CD4-positive, alpha-beta T cell (primary cell): Measurements from ENCODE around the gene LPP. TPM values are rescaled to one million over a fixed set of nuclear protein-coding genes. Genes with fewer than 3 reads are reported as not detected.

Source experiments
- ATAC-seq: fragments of 200-7000 bp; cut with Tn5 transposase; one replicate; pipeline ENCODE4 v1.10.0; 2022; ENCODE audit warnings: mild to moderate bottlenecking; ENCODE audit not compliant: poor library complexity
- CTCF ChIA-PET: fragments of 350-600 bp; sonication (Branson Sonifier 250); formaldehyde crosslinking; loops from one replicate; lab custom pipeline; 2021; ENCODE audit warnings: antibody characterized with exemption, inconsistent platforms; lab: Charles Lee
- POLR2A ChIA-PET: fragments of 350-600 bp; sonication (Branson Sonifier 250); formaldehyde crosslinking; loops from one replicate; lab custom pipeline; 2021; ENCODE audit warnings: antibody characterized with exemption, inconsistent platforms; lab: Charles Lee
- DNase-seq, 14 experiments: peaks; one replicate each; pipeline ENCODE4 v3.0.0-alpha.2; 2013 to 2020; ENCODE audit warnings: mixed read lengths in 2 of 14
- H3K27ac ChIP-seq, 2 donors: one replicate each; pipeline versions ENCODE4 v1.5.1 to v1.7.0; 2013; ENCODE audit warnings: low read length in 2 of 2, low read depth in 1 of 2, mild to moderate bottlenecking in 1 of 2
- H3K27me3 ChIP-seq, 2 experiments: 1 replicate in 1 of 2; 2 replicates in 1 of 2; pipeline versions ENCODE4 v1.6.1 to v1.7.0; 2013; ENCODE audit warnings: low read length in 2 of 2, control low read depth in 1 of 2, mild to moderate bottlenecking in 1 of 2, moderate library complexity in 1 of 2; ENCODE audit not compliant: insufficient read depth in 2 of 2, control insufficient read depth in 1 of 2
- H3K36me3 ChIP-seq: one replicate; pipeline ENCODE4 v1.6.1; 2013; ENCODE audit warnings: low read length, control low read depth; ENCODE audit not compliant: insufficient read depth
- H3K4me1 ChIP-seq: one replicate; pipeline ENCODE4 v1.6.1; 2013; ENCODE audit warnings: low read length, control low read depth; ENCODE audit not compliant: insufficient read depth
- H3K4me3 ChIP-seq: one replicate; pipeline ENCODE4 v1.5.1; 2013; ENCODE audit warnings: mild to moderate bottlenecking, low read length, moderate library complexity
- H3K9me3 ChIP-seq, 2 experiments: 1 replicate in 1 of 2; 2 replicates in 1 of 2; pipeline versions ENCODE4 v1.6.1 to v1.7.0; 2013; ENCODE audit warnings: low read length in 2 of 2, mild to moderate bottlenecking in 2 of 2, control low read depth in 1 of 2, moderate library complexity in 1 of 2; ENCODE audit not compliant: control insufficient read depth in 1 of 2, insufficient read depth in 1 of 2
- H3K27ac Mint-ChIP-seq: one replicate; pipeline ENCODE4 v1.8.0; 2020; ENCODE audit warnings: mixed read lengths
- H3K27me3 Mint-ChIP-seq: one replicate; pipeline ENCODE4 v1.8.0; 2021; ENCODE audit warnings: mixed read lengths
- H3K36me3 Mint-ChIP-seq: one replicate; pipeline ENCODE4 v1.8.0; 2021; ENCODE audit warnings: low read depth, mixed read lengths
- H3K4me1 Mint-ChIP-seq: one replicate; pipeline ENCODE4 v1.8.0; 2021; ENCODE audit warnings: low read depth, mixed read lengths
- H3K4me3 Mint-ChIP-seq: one replicate; pipeline ENCODE4 v1.8.0; 2020; ENCODE audit warnings: mild to moderate bottlenecking, mixed read lengths
- H3K9me3 Mint-ChIP-seq: one replicate; pipeline ENCODE4 v1.8.0; 2020; ENCODE audit warnings: mixed read lengths
- intact Hi-C, 2 experiments: fragments of 100-400 bp; cut with DNase I in 1 of 2; cut with micrococcal nuclease in 1 of 2; formaldehyde crosslinking; loops; one replicate each; pipeline versions ENCODE4 v1.15.1 to v1.9.0; 2023 to 2025; cut with DNase I, micrococcal nuclease
- total RNA-seq, 174 experiments: library from RNA in 2 of 174; stranded (reverse) in 2 of 174; gene quantifications; one replicate each; pipeline ENCODE4 v1.2.3 and lab custom pipeline; 2021 to 2026
- TF ChIP-seq, protein P1 (sequence below): fragments of 200-600 bp; IDR thresholded peaks from one replicate; pipeline ENCODE4 v1.8.0; 2022; ENCODE audit warnings: antibody characterized with exemption, mild to moderate bottlenecking

Gene LPP
- total RNA-seq, 2 experiments from 2014 or later, result 45.6 to 45.9 TPM

GRCh38 chr3:188239577-188239976 lies 85.6 kb downstream of the LPP start:
- Mint-ChIP-seq H3K9me3 (no peaks in the 10 kb centered on the region), H3K27ac (no peak overlapping the region), H3K27me3 (no peaks in the 10 kb centered on the region), H3K36me3 (no peaks in the 10 kb centered on the region), H3K4me1 (peaks cover 10% of the 10 kb centered on the region), H3K4me3 (no peak overlapping the region)
- H3K27ac ChIP-seq, result no peak overlapping the region
- intact Hi-C loops, result no loop called here
- ATAC-seq (no peak), DNase-seq (no peak)
- no peaks in the 10 kb centered on the region for H3K4me1 ChIP-seq
- no peaks in the 10 kb centered on the region for H3K9me3 ChIP-seq
- ChIA-PET POLR2A (no interaction called here), CTCF (no interaction called here)
- no peak overlapping the region for H3K4me3 ChIP-seq
- TF ChIP-seq, protein P1, sequence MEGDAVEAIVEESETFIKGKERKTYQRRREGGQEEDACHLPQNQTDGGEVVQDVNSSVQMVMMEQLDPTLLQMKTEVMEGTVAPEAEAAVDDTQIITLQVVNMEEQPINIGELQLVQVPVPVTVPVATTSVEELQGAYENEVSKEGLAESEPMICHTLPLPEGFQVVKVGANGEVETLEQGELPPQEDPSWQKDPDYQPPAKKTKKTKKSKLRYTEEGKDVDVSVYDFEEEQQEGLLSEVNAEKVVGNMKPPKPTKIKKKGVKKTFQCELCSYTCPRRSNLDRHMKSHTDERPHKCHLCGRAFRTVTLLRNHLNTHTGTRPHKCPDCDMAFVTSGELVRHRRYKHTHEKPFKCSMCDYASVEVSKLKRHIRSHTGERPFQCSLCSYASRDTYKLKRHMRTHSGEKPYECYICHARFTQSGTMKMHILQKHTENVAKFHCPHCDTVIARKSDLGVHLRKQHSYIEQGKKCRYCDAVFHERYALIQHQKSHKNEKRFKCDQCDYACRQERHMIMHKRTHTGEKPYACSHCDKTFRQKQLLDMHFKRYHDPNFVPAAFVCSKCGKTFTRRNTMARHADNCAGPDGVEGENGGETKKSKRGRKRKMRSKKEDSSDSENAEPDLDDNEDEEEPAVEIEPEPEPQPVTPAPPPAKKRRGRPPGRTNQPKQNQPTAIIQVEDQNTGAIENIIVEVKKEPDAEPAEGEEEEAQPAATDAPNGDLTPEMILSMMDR, result no peak
- no peaks in the 10 kb centered on the region for H3K36me3 ChIP-seq
- H3K27me3 ChIP-seq, result no peaks in the 10 kb centered on the region

- ATAC-seq (no peak), DNase-seq (no peak)
- no peak overlapping the region for H3K27ac ChIP-seq
- no peak overlapping the region for H3K4me3 ChIP-seq
- H3K36me3 ChIP-seq, result no peaks in the 10 kb centered on the region
- H3K9me3 ChIP-seq, result no peaks in the 10 kb centered on the region
- H3K27me3 ChIP-seq, result no peaks in the 10 kb centered on the region
- no peaks in the 10 kb centered on the region for H3K27me3 Mint-ChIP-seq
- H3K4me3 Mint-ChIP-seq, result no peak overlapping the region
- H3K9me3 Mint-ChIP-seq, result no peaks in the 10 kb centered on the region
- TF ChIP-seq, protein P1, result no peak
- CTCF ChIA-PET, result no interaction called here
- POLR2A ChIA-PET, result no interaction called here
- peaks cover 8% of the 10 kb centered on the region for H3K4me1 Mint-ChIP-seq
- intact Hi-C loops, result no loop called here
- H3K4me1 ChIP-seq, result no peaks in the 10 kb centered on the region
- no peaks in the 10 kb centered on the region for H3K36me3 Mint-ChIP-seq
- no peak overlapping the region for H3K27ac Mint-ChIP-seq
These were observed 86.4 kb downstream of the LPP start for GRCh38 chr3:188240189-188240981.

GRCh38 chr3:188241072-188241471 lies 87.1 kb downstream of the LPP start:
- H3K4me3 Mint-ChIP-seq, result no peak overlapping the region
- no peak overlapping the region for H3K4me3 ChIP-seq
- CTCF ChIA-PET, result no interaction called here
- no peak overlapping the region for H3K27ac Mint-ChIP-seq
- H3K27ac ChIP-seq, result no peak overlapping the region
- TF ChIP-seq, protein P1, result no peak
- POLR2A ChIA-PET, result no interaction called here
- ATAC-seq (no peak), DNase-seq (no peak)
- H3K36me3 ChIP-seq, result no peaks in the 10 kb centered on the region
- H3K9me3 ChIP-seq, result no peaks in the 10 kb centered on the region
- no peaks in the 10 kb centered on the region for H3K27me3 ChIP-seq
- intact Hi-C loops, result no loop called here
- H3K4me1 ChIP-seq, result no peaks in the 10 kb centered on the region
- H3K27me3 Mint-ChIP-seq, result no peaks in the 10 kb centered on the region
- no peaks in the 10 kb centered on the region for H3K9me3 Mint-ChIP-seq
- H3K36me3 Mint-ChIP-seq, result peaks cover 2% of the 10 kb centered on the region
- H3K4me1 Mint-ChIP-seq, result peaks cover 8% of the 10 kb centered on the region
